ENCODE measurements around the gene SLC27A4.

GRCh38 chr9:128358090-128358489, 17.8 kb downstream of the SLC27A4 start:
- no peak for TF ChIP-seq CTCF (IDR thresholded peaks at IDR 0.05)
- no peak for TF ChIP-seq POLR2A (IDR thresholded peaks at IDR 0.05)
